Smooth muscle cell (in vitro differentiated cells): ENCODE data around the gene U2SURP. TPM values are rescaled to one million over a fixed set of nuclear protein-coding genes. Genes with fewer than 3 reads are reported as not detected.

Source experiments
- DNase-seq: peaks from one replicate; lab custom pipeline; 2025; ENCODE audit not compliant: unreplicated experiment; lab: John Stamatoyannopoulos, UW
- H2AFZ ChIP-seq: fragments of 200-600 bp; sonication (generic); 2 replicates; pipeline ENCODE4 v1.6.0; 2016; ENCODE audit warnings: antibody characterized with exemption, low read depth, mild to moderate bottlenecking
- H3F3A ChIP-seq: fragments of 200-600 bp; sonication (generic); 2 replicates; pipeline ENCODE4 v1.6.0; 2017; ENCODE audit warnings: antibody characterized with exemption, low read depth
- H3K27ac ChIP-seq: fragments of 200-600 bp; sonication (generic); 2 replicates; pipeline ENCODE4 v1.5.1; 2016; ENCODE audit warnings: low read depth, mild to moderate bottlenecking
- H3K27me3 ChIP-seq: fragments of 200-600 bp; sonication (generic); 2 replicates; pipeline ENCODE4 v1.6.1; 2016; ENCODE audit warnings: low read depth, mild to moderate bottlenecking
- H3K36me3 ChIP-seq: fragments of 200-600 bp; sonication (generic); 2 replicates; pipeline ENCODE4 v1.5.1; 2016; ENCODE audit warnings: low read depth
- H3K4me1 ChIP-seq: fragments of 200-600 bp; sonication (generic); 2 replicates; pipeline ENCODE4 v1.5.1; 2016; ENCODE audit warnings: low read depth
- H3K4me2 ChIP-seq: fragments of 200-600 bp; sonication (generic); 2 replicates; pipeline ENCODE4 v1.6.0; 2016; ENCODE audit warnings: mild to moderate bottlenecking
- H3K4me3 ChIP-seq: fragments of 200-600 bp; sonication (generic); 2 replicates; pipeline ENCODE4 v1.5.1; 2016; ENCODE audit warnings: mild to moderate bottlenecking
- H3K79me2 ChIP-seq: fragments of 200-600 bp; sonication (generic); 2 replicates; pipeline ENCODE4 v1.6.0; 2016; ENCODE audit warnings: low read depth, mild to moderate bottlenecking
- H3K9ac ChIP-seq: fragments of 200-600 bp; sonication (generic); 2 replicates; pipeline ENCODE4 v1.6.0; 2016; ENCODE audit warnings: low read depth
- H3K9me3 ChIP-seq: fragments of 200-600 bp; sonication (generic); replicated peaks from 2 replicates; pipeline ENCODE4 v1.5.1; 2016; ENCODE audit warnings: low read depth
- H4K20me1 ChIP-seq: fragments of 200-600 bp; sonication (generic); 2 replicates; pipeline ENCODE4 v1.6.0; 2016; ENCODE audit warnings: low read depth
- CTCF ChIP-seq: fragments of 200-600 bp; sonication (generic); IDR thresholded peaks from 2 replicates; pipeline ENCODE4 v1.5.1; 2017; ENCODE audit warnings: borderline replicate concordance, mild to moderate bottlenecking, antibody characterized with exemption; ENCODE audit not compliant: insufficient read depth, poor library complexity, severe bottlenecking
- WGBS: methylation state at CpG from one replicate; pipeline ENCODE4 v1.1.7; 2016; ENCODE audit warnings: low lambda C conversion rate; 5-methylcytosine and 5-hydroxymethylcytosine counted together
- polyA plus RNA-seq: library from polyadenylated mRNA; unstranded; fragments of >200 nt; fragmentation: Nextera tagmentation; extraction: Ambion mirVana; gene quantifications from 2 replicates; pipeline ENCODE4 v1.2.1, GENCODE V29; 2016
- total RNA-seq: library from RNA; depleted of rRNA; stranded (reverse); fragments of >200 nt; gene quantifications from 2 replicates; pipeline ENCODE4 v1.2.3, GENCODE V29; 2014

U2SURP gene
- total and polyA plus RNA-seq, 2 experiments from 2014 or later, result 49.0 to 80.4 TPM

- WGBS, result 80% methylated on average over 9 of the region's 9 CpGs
- Histone ChIP-seq H3K27ac (no peak overlapping the region), H4K20me1 (no peaks in the 10 kb centered on the region), H3K9me3 (no peaks in the 10 kb centered on the region), H3F3A (no peaks in the 10 kb centered on the region), H3K4me3 (no peak overlapping the region), H3K36me3 (no peaks in the 10 kb centered on the region), H3K27me3 (no peaks in the 10 kb centered on the region), H3K9ac (no peak overlapping the region), H2AFZ (no peak overlapping the region), H3K4me2 (no peak overlapping the region), H3K4me1 (peaks cover 4% of the 10 kb centered on the region), H3K79me2 (no peaks in the 10 kb centered on the region)
- no peak for DNase-seq
- no peak for TF ChIP-seq CTCF
Observed at GRCh38 chr3:143090976-143091837, 89.8 kb downstream of the U2SURP start.

GRCh38 chr3:143092191-143092590, 90.8 kb downstream of the U2SURP start:
- H3K4me1 ChIP-seq, result peaks cover 4% of the 10 kb centered on the region
- H4K20me1 ChIP-seq, result no peaks in the 10 kb centered on the region
- H2AFZ ChIP-seq, result no peak overlapping the region
- H3K36me3 ChIP-seq, result no peaks in the 10 kb centered on the region
- H3K9ac ChIP-seq, result no peak overlapping the region
- no peaks in the 10 kb centered on the region for H3K79me2 ChIP-seq
- 87% methylated on average over 1 of the region's 1 CpG for WGBS
- no peak overlapping the region for H3K4me2 ChIP-seq
- H3K27me3 ChIP-seq, result no peaks in the 10 kb centered on the region
- H3K27ac ChIP-seq, result no peak overlapping the region
- no peak for DNase-seq
- no peak overlapping the region for H3K4me3 ChIP-seq
- no peaks in the 10 kb centered on the region for H3K9me3 ChIP-seq
- no peak for TF ChIP-seq CTCF
- no peaks in the 10 kb centered on the region for H3F3A ChIP-seq

- H3K36me3 ChIP-seq, result no peaks in the 10 kb centered on the region
- DNase-seq, result no peak
- no peak overlapping the region for H2AFZ ChIP-seq
- H3K9me3 ChIP-seq, result no peaks in the 10 kb centered on the region
- no peak overlapping the region for H3K9ac ChIP-seq
- 89% methylated on average over 2 of the region's 2 CpGs for WGBS
- no peaks in the 10 kb centered on the region for H3F3A ChIP-seq
- no peaks in the 10 kb centered on the region for H3K79me2 ChIP-seq
- no peak overlapping the region for H3K4me3 ChIP-seq
- no peak for TF ChIP-seq CTCF
- no peak overlapping the region for H3K4me2 ChIP-seq
- H3K4me1 ChIP-seq, result no peaks in the 10 kb centered on the region
- H3K27me3 ChIP-seq, result no peaks in the 10 kb centered on the region
- no peak overlapping the region for H3K27ac ChIP-seq
- no peaks in the 10 kb centered on the region for H4K20me1 ChIP-seq
Observed at GRCh38 chr3:143095813-143096212, 94.4 kb downstream of the U2SURP start.
